ENCODE data around the gene KLF13. TPM values are rescaled to one million over a fixed set of nuclear protein-coding genes. Genes with fewer than 3 reads are reported as not detected.

The KLF13 gene
- total RNA-seq, 1 experiment from 2014 or later: 60.1 TPM

DNA sequence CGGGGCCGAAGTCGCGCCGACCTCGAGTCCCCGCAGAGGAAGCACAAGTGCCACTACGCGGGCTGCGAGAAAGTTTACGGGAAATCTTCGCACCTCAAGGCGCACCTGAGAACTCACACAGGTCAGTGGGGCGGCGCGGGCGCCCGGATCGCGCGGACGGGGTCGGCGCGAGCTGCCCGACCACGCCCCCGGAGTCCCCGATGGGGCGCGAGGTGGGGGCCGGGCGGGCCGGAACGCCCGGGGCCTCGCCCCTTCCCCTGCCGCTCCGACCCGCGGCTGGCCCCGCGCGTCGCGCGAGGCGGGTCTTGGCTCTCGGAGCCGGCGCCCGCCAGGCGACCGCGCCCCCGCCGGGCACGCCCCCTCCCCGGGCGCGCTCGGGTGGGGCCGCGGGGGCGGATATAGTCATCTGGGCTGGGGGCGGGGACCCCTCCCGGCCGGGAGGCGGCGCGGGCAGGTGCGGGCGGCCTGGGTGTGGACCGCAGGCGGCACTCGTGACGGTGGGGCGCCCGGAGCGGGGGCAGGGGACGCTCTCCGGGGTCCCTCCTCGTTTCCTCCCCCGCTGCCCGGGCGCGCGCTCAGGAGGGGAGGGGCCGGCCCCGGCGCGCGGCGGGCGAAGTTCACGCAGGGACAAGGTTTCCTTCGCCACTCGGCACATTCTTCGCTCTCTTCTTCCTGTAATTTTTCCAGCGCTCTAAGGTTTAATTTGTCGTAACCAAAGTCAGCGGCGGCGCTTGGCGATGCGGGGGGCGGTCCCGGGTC is 1.2 kb downstream of the KLF13 start:
- ChIA-PET RAD21 (ENCODE audit: low non-redundant PET in 1 of 2, low total read pairs in 2 of 2, uncharacterized antibody in 2 of 2, unreplicated experiment in 2 of 2) (interaction anchor here (0.8 to 1.2 kb wide), 2 partner anchors 24 to 107 kb away, joined by 3 read pairs; no protein-coding TSS in a partner anchor), POLR2A (no interaction called here), CTCF (interaction anchor here (0.6 kb wide), 1 partner anchor 111 kb away, joined by 3 read pairs; no protein-coding TSS in a partner anchor)
- ATAC-seq: peak; percentile 2; the same call in 1 of the 2 replicates
- no peak for TF ChIP-seq FOSL1 (IDR thresholded peaks at IDR 0.05; ENCODE audit: low read depth)
- no peak for TF ChIP-seq SIN3A (IDR thresholded peaks at IDR 0.05; ENCODE audit: low read depth)
- TF ChIP-seq, protein P1, sequence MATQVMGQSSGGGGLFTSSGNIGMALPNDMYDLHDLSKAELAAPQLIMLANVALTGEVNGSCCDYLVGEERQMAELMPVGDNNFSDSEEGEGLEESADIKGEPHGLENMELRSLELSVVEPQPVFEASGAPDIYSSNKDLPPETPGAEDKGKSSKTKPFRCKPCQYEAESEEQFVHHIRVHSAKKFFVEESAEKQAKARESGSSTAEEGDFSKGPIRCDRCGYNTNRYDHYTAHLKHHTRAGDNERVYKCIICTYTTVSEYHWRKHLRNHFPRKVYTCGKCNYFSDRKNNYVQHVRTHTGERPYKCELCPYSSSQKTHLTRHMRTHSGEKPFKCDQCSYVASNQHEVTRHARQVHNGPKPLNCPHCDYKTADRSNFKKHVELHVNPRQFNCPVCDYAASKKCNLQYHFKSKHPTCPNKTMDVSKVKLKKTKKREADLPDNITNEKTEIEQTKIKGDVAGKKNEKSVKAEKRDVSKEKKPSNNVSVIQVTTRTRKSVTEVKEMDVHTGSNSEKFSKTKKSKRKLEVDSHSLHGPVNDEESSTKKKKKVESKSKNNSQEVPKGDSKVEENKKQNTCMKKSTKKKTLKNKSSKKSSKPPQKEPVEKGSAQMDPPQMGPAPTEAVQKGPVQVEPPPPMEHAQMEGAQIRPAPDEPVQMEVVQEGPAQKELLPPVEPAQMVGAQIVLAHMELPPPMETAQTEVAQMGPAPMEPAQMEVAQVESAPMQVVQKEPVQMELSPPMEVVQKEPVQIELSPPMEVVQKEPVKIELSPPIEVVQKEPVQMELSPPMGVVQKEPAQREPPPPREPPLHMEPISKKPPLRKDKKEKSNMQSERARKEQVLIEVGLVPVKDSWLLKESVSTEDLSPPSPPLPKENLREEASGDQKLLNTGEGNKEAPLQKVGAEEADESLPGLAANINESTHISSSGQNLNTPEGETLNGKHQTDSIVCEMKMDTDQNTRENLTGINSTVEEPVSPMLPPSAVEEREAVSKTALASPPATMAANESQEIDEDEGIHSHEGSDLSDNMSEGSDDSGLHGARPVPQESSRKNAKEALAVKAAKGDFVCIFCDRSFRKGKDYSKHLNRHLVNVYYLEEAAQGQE (IDR thresholded peaks at IDR 0.05; ENCODE audit: low read depth): no peak
- TF ChIP-seq, protein P2, sequence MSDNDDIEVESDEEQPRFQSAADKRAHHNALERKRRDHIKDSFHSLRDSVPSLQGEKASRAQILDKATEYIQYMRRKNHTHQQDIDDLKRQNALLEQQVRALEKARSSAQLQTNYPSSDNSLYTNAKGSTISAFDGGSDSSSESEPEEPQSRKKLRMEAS (IDR thresholded peaks at IDR 0.05): peak; percentile 14; the same call in 1 of the 2 replicates
- TF ChIP-seq POLR2A (IDR thresholded peaks at IDR 0.05; ENCODE audit: borderline replicate concordance, extremely low read depth, insufficient read depth, insufficient read length): no peak
- TF ChIP-seq EGR1 (IDR thresholded peaks at IDR 0.05; ENCODE audit: low read depth): peak; percentile 67
- TF ChIP-seq YY1 (IDR thresholded peaks at IDR 0.05; ENCODE audit: extremely low read depth, insufficient replicate concordance, low read depth, low read length): no peak
- TF ChIP-seq RAD21 (IDR thresholded peaks at IDR 0.05; ENCODE audit: low read depth): no peak
- Histone ChIP-seq H3K27ac (ENCODE audit: low read depth, low read length) (peak overlapping the region; percentile 88), H3K79me2 (ENCODE audit: insufficient read depth, low read length) (peaks cover 42% of the 10 kb centered on the region), H3K4me1 (ENCODE audit: control insufficient read depth in 1 of 2, insufficient read depth in 2 of 2, low read length in 2 of 2) (peaks cover 11 to 24% of the 10 kb centered on the region in 2 experiments; a peak in 2 of 4 replicates), H3K4me3 (replicated peaks in 1 of 2; ENCODE audit: low read depth in 1 of 2, low read length in 2 of 2) (peak overlapping the region; percentile 49 to 80), H3K4me2 (ENCODE audit: low read length) (peak overlapping the region; percentile 83), H3K9me3 (ENCODE audit: control insufficient read depth in 1 of 2, insufficient read depth in 1 of 2, low read depth in 1 of 2, low read length in 2 of 2) (no peaks in the 10 kb centered on the region), H4K20me1 (ENCODE audit: insufficient read depth) (no peaks in the 10 kb centered on the region), H3K36me3 (ENCODE audit: control insufficient read depth in 1 of 2, insufficient read depth in 2 of 2, low read length in 2 of 2) (no peaks in the 10 kb centered on the region), H3K9ac (ENCODE audit: low read length) (peak overlapping the region; percentile 63), H3K9me2 (ENCODE audit: insufficient read depth) (no peaks in the 10 kb centered on the region), H2AFZ (ENCODE audit: low read depth, low read length, poor library complexity, severe bottlenecking) (no peak overlapping the region), H3K27me3 (ENCODE audit: insufficient read depth, low read length) (no peaks in the 10 kb centered on the region)
- DNase-seq (ENCODE audit: low read depth, low spot score): no peak
- no TSS peak for BruUV-seq (replicated peaks)
- intact Hi-C loops (cut with micrococcal nuclease): loop anchor here (2.0 to 5.0 kb wide), 2 partner anchors 69 to 161 kb away; no protein-coding TSS in a partner anchor

Data from HCT116 (cell line).